Measurements from ENCODE around the gene DNMBP.
A peak's percentile ranks its signal among the peaks of the same experiment; 100 is the strongest.
"Not testable (repeated sequence)": the region's sequence is repeated elsewhere in the genome, so short reads cannot be mapped to it uniquely, and the experiment has no call there.

Gene DNMBP

GRCh38 chr10:99906470-99906869 lies 103.3 kb downstream of the DNMBP start:
- no peak overlapping the region for H3K4ac ChIP-seq (ENCODE audit: low read depth in 1 of 2, low read length in 2 of 2)
- peaks cover 15% of the 10 kb centered on the region for H3K4me1 ChIP-seq (ENCODE audit: control insufficient read depth, insufficient read depth, low read depth, low read length)
- no peak overlapping the region for H2BK120ac ChIP-seq (ENCODE audit: low read depth, low read length)
- no peak overlapping the region for H2AK5ac ChIP-seq (ENCODE audit: low read length, severe bottlenecking)
- H4K8ac ChIP-seq (ENCODE audit: low read length) = no peak overlapping the region
- peak; percentile 95 for DNase-seq
- H3K27me3 ChIP-seq (ENCODE audit: control insufficient read depth in 1 of 2, insufficient read depth in 1 of 2, low read length in 2 of 2) = no peaks in the 10 kb centered on the region
- H2BK15ac ChIP-seq (ENCODE audit: low read depth, poor library complexity, severe bottlenecking) = no peak overlapping the region
- H3K27ac ChIP-seq (ENCODE audit: low read length, poor library complexity, severe bottlenecking) = peak overlapping the region; percentile 54
- H3K18ac ChIP-seq (ENCODE audit: low read depth in 1 of 2, low read length in 2 of 2) = peak overlapping the region in 1 of 2 experiments; percentile 15
- H3K9me3 ChIP-seq (ENCODE audit: control insufficient read depth, low read length) = no peaks in the 10 kb centered on the region
- no peak overlapping the region for H2BK5ac ChIP-seq (ENCODE audit: low read depth, low read length, poor library complexity, severe bottlenecking)
- peak overlapping the region; percentile 75 for H3K9ac ChIP-seq (ENCODE audit: low read length)
- H3K36me3 ChIP-seq (ENCODE audit: control insufficient read depth in 1 of 2, insufficient read depth in 2 of 2, low read depth in 1 of 2, low read length in 2 of 2) = peaks cover 44 to 68% of the 10 kb centered on the region in 2 experiments
- no peak overlapping the region for H2AFZ ChIP-seq (ENCODE audit: low read depth, low read length)
- H3K4me3 ChIP-seq (ENCODE audit: insufficient read depth in 1 of 2, low read depth in 1 of 2, low read length in 2 of 2) = no peak overlapping the region
- H3K4me2 ChIP-seq (ENCODE audit: low read length, poor library complexity, severe bottlenecking) = no peak overlapping the region
- H3K14ac ChIP-seq (ENCODE audit: low read length in 2 of 2) = no peak overlapping the region
- 59% methylated on average over 8 of the region's 9 CpGs for WGBS
- H3K79me1 ChIP-seq (replicated peaks; ENCODE audit: low read length, poor library complexity, severe bottlenecking) = peaks cover 44% of the 10 kb centered on the region
- H2BK12ac ChIP-seq (ENCODE audit: low read length in 2 of 2) = no peak overlapping the region
- H4K91ac ChIP-seq (ENCODE audit: low read length) = no peak overlapping the region
- no peak overlapping the region for H3K23ac ChIP-seq (ENCODE audit: low read length in 2 of 2)

- Histone ChIP-seq H2BK12ac (ENCODE audit: low read length in 2 of 2) (no peak overlapping the region), H4K8ac (ENCODE audit: low read length) (no peak overlapping the region), H2AFZ (ENCODE audit: low read depth, low read length) (no peak overlapping the region), H3K4me2 (ENCODE audit: low read length, poor library complexity, severe bottlenecking) (no peak overlapping the region), H3K4me1 (ENCODE audit: control insufficient read depth, insufficient read depth, low read depth, low read length) (peaks cover 15% of the 10 kb centered on the region), H3K9ac (ENCODE audit: low read length) (peak overlapping the region; percentile 75), H3K36me3 (ENCODE audit: control insufficient read depth in 1 of 2, insufficient read depth in 2 of 2, low read depth in 1 of 2, low read length in 2 of 2) (peaks cover 44 to 73% of the 10 kb centered on the region in 2 experiments), H3K79me1 (replicated peaks; ENCODE audit: low read length, poor library complexity, severe bottlenecking) (peaks cover 43% of the 10 kb centered on the region), H3K23ac (ENCODE audit: low read length in 2 of 2) (no peak overlapping the region), H3K18ac (ENCODE audit: low read depth in 1 of 2, low read length in 2 of 2) (no peak overlapping the region), H2BK120ac (ENCODE audit: low read depth, low read length) (no peak overlapping the region), H3K4ac (ENCODE audit: low read depth in 1 of 2, low read length in 2 of 2) (no peak overlapping the region), H4K91ac (ENCODE audit: low read length) (no peak overlapping the region), H3K9me3 (ENCODE audit: control insufficient read depth, low read length) (no peaks in the 10 kb centered on the region), H3K27ac (ENCODE audit: low read length, poor library complexity, severe bottlenecking) (peak overlapping the region; percentile 54), H2BK5ac (ENCODE audit: low read depth, low read length, poor library complexity, severe bottlenecking) (no peak overlapping the region), H3K4me3 (ENCODE audit: insufficient read depth in 1 of 2, low read depth in 1 of 2, low read length in 2 of 2) (no peak overlapping the region), H2AK5ac (ENCODE audit: low read length, severe bottlenecking) (peak overlapping the region; percentile 60), H3K14ac (ENCODE audit: low read length in 2 of 2) (no peak overlapping the region), H2BK15ac (ENCODE audit: low read depth, poor library complexity, severe bottlenecking) (no peak overlapping the region), H3K27me3 (ENCODE audit: control insufficient read depth in 1 of 2, insufficient read depth in 1 of 2, low read length in 2 of 2) (no peaks in the 10 kb centered on the region)
- no peak for DNase-seq
- 95% methylated on average over 3 of the region's 3 CpGs for WGBS
Measured at GRCh38 chr10:99905971-99906370, 103.8 kb downstream of the DNMBP start.

GRCh38 chr10:99895867-99896266 lies 113.9 kb downstream of the DNMBP start:
- Histone ChIP-seq H3K4me1 (ENCODE audit: control insufficient read depth, insufficient read depth, low read depth, low read length) (no peaks in the 10 kb centered on the region), H3K36me3 (ENCODE audit: control insufficient read depth in 1 of 2, insufficient read depth in 2 of 2, low read depth in 1 of 2, low read length in 2 of 2) (peaks cover 34 to 84% of the 10 kb centered on the region in 2 experiments), H3K23ac (ENCODE audit: low read length in 2 of 2) (no peak overlapping the region), H2BK12ac (ENCODE audit: low read length in 2 of 2) (no peak overlapping the region), H3K79me1 (replicated peaks; ENCODE audit: low read length, poor library complexity, severe bottlenecking) (peaks cover 12% of the 10 kb centered on the region), H3K14ac (ENCODE audit: low read length in 2 of 2) (no peak overlapping the region), H2AK5ac (ENCODE audit: low read length, severe bottlenecking) (no peak overlapping the region), H3K9ac (ENCODE audit: low read length) (no peak overlapping the region), H3K27me3 (ENCODE audit: control insufficient read depth in 1 of 2, insufficient read depth in 1 of 2, low read length in 2 of 2) (no peaks in the 10 kb centered on the region), H3K27ac (ENCODE audit: low read length, poor library complexity, severe bottlenecking) (no peak overlapping the region), H4K8ac (ENCODE audit: low read length) (no peak overlapping the region), H2BK5ac (ENCODE audit: low read depth, low read length, poor library complexity, severe bottlenecking) (no peak overlapping the region), H3K4me3 (ENCODE audit: insufficient read depth in 1 of 2, low read depth in 1 of 2, low read length in 2 of 2) (no peak overlapping the region), H3K18ac (ENCODE audit: low read depth in 1 of 2, low read length in 2 of 2) (no peak overlapping the region), H3K4ac (ENCODE audit: low read depth in 1 of 2, low read length in 2 of 2) (no peak overlapping the region), H3K9me3 (ENCODE audit: control insufficient read depth, low read length) (no peaks in the 10 kb centered on the region), H4K91ac (ENCODE audit: low read length) (no peak overlapping the region), H3K4me2 (ENCODE audit: low read length, poor library complexity, severe bottlenecking) (no peak overlapping the region), H2AFZ (ENCODE audit: low read depth, low read length) (no peak overlapping the region), H2BK15ac (ENCODE audit: low read depth, poor library complexity, severe bottlenecking) (no peak overlapping the region), H2BK120ac (ENCODE audit: low read depth, low read length) (no peak overlapping the region)
- DNase-seq = no peak
- WGBS = 96% methylated on average over 9 of the region's 9 CpGs

DNA sequence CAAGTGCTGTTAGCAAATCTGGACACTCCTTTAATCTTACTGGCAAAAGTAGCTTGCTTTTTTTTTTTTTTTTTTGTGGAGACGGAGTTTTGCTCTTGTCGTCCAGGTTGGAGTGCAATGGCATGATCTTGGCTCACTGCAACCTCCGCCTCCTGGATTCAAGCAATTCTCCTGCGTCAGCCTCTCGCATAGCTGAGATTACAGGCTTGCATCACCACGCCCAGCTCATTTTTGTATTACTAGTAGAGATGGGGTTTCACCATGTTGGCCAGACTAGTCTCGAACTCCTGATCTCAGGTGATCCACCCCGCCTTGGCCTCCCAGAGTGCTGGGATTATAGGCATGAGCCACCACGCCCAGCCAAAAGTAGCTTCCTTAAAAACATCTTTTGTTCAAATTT lies 114.7 kb downstream of the DNMBP start:
- Histone ChIP-seq H3K79me1 (replicated peaks; ENCODE audit: low read length, poor library complexity, severe bottlenecking) (peaks cover 16% of the 10 kb centered on the region), H3K36me3 (ENCODE audit: control insufficient read depth in 1 of 2, insufficient read depth in 2 of 2, low read depth in 1 of 2, low read length in 2 of 2) (peaks cover 37 to 84% of the 10 kb centered on the region in 2 experiments)
- H4K91ac ChIP-seq (ENCODE audit: low read length); H2AFZ ChIP-seq (ENCODE audit: low read depth, low read length); H3K18ac ChIP-seq (ENCODE audit: low read depth in 1 of 2, low read length in 2 of 2); H2BK12ac ChIP-seq (ENCODE audit: low read length in 2 of 2); H3K4me1 ChIP-seq (ENCODE audit: control insufficient read depth, insufficient read depth, low read depth, low read length); H2AK5ac ChIP-seq (ENCODE audit: low read length, severe bottlenecking); H3K4me2 ChIP-seq (ENCODE audit: low read length, poor library complexity, severe bottlenecking); H3K27ac ChIP-seq (ENCODE audit: low read length, poor library complexity, severe bottlenecking); H3K14ac ChIP-seq (ENCODE audit: low read length in 2 of 2); H3K27me3 ChIP-seq (ENCODE audit: control insufficient read depth in 1 of 2, insufficient read depth in 1 of 2, low read length in 2 of 2); H4K8ac ChIP-seq (ENCODE audit: low read length); H3K9me3 ChIP-seq (ENCODE audit: control insufficient read depth, low read length); H2BK5ac ChIP-seq (ENCODE audit: low read depth, low read length, poor library complexity, severe bottlenecking); H3K4me3 ChIP-seq (ENCODE audit: insufficient read depth in 1 of 2, low read depth in 1 of 2, low read length in 2 of 2); H2BK120ac ChIP-seq (ENCODE audit: low read depth, low read length); H2BK15ac ChIP-seq (ENCODE audit: low read depth, poor library complexity, severe bottlenecking); H3K9ac ChIP-seq (ENCODE audit: low read length); DNase-seq; H3K4ac ChIP-seq (ENCODE audit: low read depth in 1 of 2, low read length in 2 of 2); H3K23ac ChIP-seq (ENCODE audit: low read length in 2 of 2): not testable (repeated sequence)
- WGBS = 97% methylated on average over 9 of the region's 9 CpGs

All from mesenchymal stem cell (in vitro differentiated cells and primary cell).